BJ (cell line): Measurements from ENCODE around the gene LINGO3. TPM values are rescaled to one million over a fixed set of nuclear protein-coding genes. Genes with fewer than 3 reads are reported as not detected.

Experiments used
- CTCF ChIA-PET: fragments of 350-600 bp; formaldehyde crosslinking; extraction: SDS; loops from one replicate; lab custom pipeline; 2021; ENCODE audit warnings: antibody characterized with exemption, inconsistent platforms; lab: Yijun Ruan, JAX
- POLR2A ChIA-PET: fragments of 300-600 bp; sonication (Branson Sonifier 250); formaldehyde crosslinking; extraction: SDS; loops from one replicate; lab custom pipeline; 2021; ENCODE audit warnings: antibody characterized with exemption; lab: Charles Lee
- DNase-seq: peaks from one replicate; pipeline ENCODE4 v3.0.0-alpha.2; 2011; ENCODE audit warnings: low read depth
- H3K27me3 ChIP-seq: 2 replicates; pipeline ENCODE4 v1.6.0; 2011; ENCODE audit warnings: low read length; ENCODE audit not compliant: control insufficient read depth, insufficient read depth
- H3K36me3 ChIP-seq: 2 replicates; pipeline ENCODE4 v1.5.1; 2011; ENCODE audit warnings: low read length; ENCODE audit not compliant: control insufficient read depth, insufficient read depth
- H3K4me3 ChIP-seq: 2 replicates; pipeline ENCODE4 v1.5.1; 2011; ENCODE audit warnings: low read depth, mild to moderate bottlenecking, control low read depth, low read length
- CTCF ChIP-seq: IDR thresholded peaks from 2 replicates; pipeline ENCODE4 v1.5.1; 2011; ENCODE audit warnings: low read depth, mild to moderate bottlenecking, control low read depth, inconsistent platforms, low read length, moderate library complexity; ENCODE audit not compliant: insufficient read depth
- polyA plus RNA-seq: library from polyadenylated mRNA; depleted of rRNA; stranded (reverse); fragments of >200 nt; gene quantifications from 2 replicates; pipeline ENCODE4 v1.2.3, GENCODE V29; 2011

The LINGO3 gene
- polyA plus RNA-seq, 1 experiment: not detected

GRCh38 chr19:2303211-2303798 lies 4.6 kb downstream of the LINGO3 start:
- Histone ChIP-seq H3K4me3 (no peak overlapping the region), H3K36me3 (no peaks in the 10 kb centered on the region), H3K27me3 (peaks cover 6% of the 10 kb centered on the region)
- no peak for TF ChIP-seq CTCF
- ChIA-PET CTCF (interaction anchor here (1.2 kb wide), 1 partner anchor 28 kb away, joined by 3 read pairs; no protein-coding TSS in a partner anchor), POLR2A (no interaction called here)
- DNase-seq: no peak

- Histone ChIP-seq H3K36me3 (no peaks in the 10 kb centered on the region), H3K4me3 (no peak overlapping the region), H3K27me3 (peaks cover 4% of the 10 kb centered on the region)
- TF ChIP-seq CTCF: no peak
- POLR2A ChIA-PET: no interaction called here
- CTCF ChIA-PET: interaction anchor here (1.2 kb wide), 2 partner anchors 13 to 27 kb away, joined by 3 to 4 read pairs; no protein-coding TSS in a partner anchor
- DNase-seq: no peak
Measured at GRCh38 chr19:2302319-2303210, 5.4 kb downstream of the LINGO3 start.

GRCh38 chr19:2300533-2300932 lies 7.4 kb downstream of the LINGO3 start:
- ChIA-PET POLR2A (no interaction called here), CTCF (no interaction called here)
- H3K27me3 ChIP-seq: no peaks in the 10 kb centered on the region
- TF ChIP-seq CTCF: no peak
- no peak for DNase-seq
- H3K36me3 ChIP-seq: no peaks in the 10 kb centered on the region
- no peak overlapping the region for H3K4me3 ChIP-seq

GRCh38 chr19:2296141-2296540 lies 11.8 kb downstream of the LINGO3 start:
- no peak for DNase-seq
- CTCF ChIA-PET: interaction anchor here (1.3 to 1.4 kb wide), 2 partner anchors 20 to 57 kb away, joined by 4 to 7 read pairs; no protein-coding TSS in a partner anchor
- no peak overlapping the region for H3K4me3 ChIP-seq
- no peak for TF ChIP-seq CTCF
- peaks cover 2% of the 10 kb centered on the region; the same call in 1 of the 2 replicates for H3K27me3 ChIP-seq
- no peaks in the 10 kb centered on the region for H3K36me3 ChIP-seq
- POLR2A ChIA-PET: no interaction called here
